WERI-Rb-1 (cell line): ENCODE measurements around the gene ZYG11A.

ENCODE experiments used
- DNase-seq: peaks from one replicate; pipeline ENCODE4 v3.0.0-alpha.2; 2020
- H3K27ac ChIP-seq: fragments of 250-450 bp; sonication (Bioruptor Pico); 2 replicates; pipeline ENCODE4 v1.5.1; 2020; ENCODE audit warnings: mild to moderate bottlenecking, moderate library complexity
- H3K27me3 ChIP-seq: fragments of 250-450 bp; sonication (Bioruptor Pico); 2 replicates; pipeline ENCODE4 v1.5.1; 2021; ENCODE audit warnings: mild to moderate bottlenecking, low read depth, moderate library complexity; ENCODE audit not compliant: insufficient read depth, severe bottlenecking
- H3K36me3 ChIP-seq: fragments of 250-450 bp; sonication (Bioruptor Pico); 2 replicates; pipeline ENCODE4 v1.5.1; 2020; ENCODE audit warnings: mild to moderate bottlenecking, moderate library complexity
- H3K4me3 ChIP-seq: 2 replicates; pipeline ENCODE4 v1.5.1; 2011; ENCODE audit warnings: low read depth, mild to moderate bottlenecking, control low read depth, low read length
- H3K9me3 ChIP-seq: fragments of 250-450 bp; sonication (Bioruptor Pico); 2 replicates; pipeline ENCODE4 v1.5.1; 2021; ENCODE audit warnings: mild to moderate bottlenecking, moderate library complexity; ENCODE audit not compliant: severe bottlenecking
- CTCF ChIP-seq: IDR thresholded peaks from 2 replicates; pipeline ENCODE4 v1.5.1; 2011; ENCODE audit warnings: low read depth, mild to moderate bottlenecking, control low read depth, inconsistent platforms, low read length

The ZYG11A gene

DNA sequence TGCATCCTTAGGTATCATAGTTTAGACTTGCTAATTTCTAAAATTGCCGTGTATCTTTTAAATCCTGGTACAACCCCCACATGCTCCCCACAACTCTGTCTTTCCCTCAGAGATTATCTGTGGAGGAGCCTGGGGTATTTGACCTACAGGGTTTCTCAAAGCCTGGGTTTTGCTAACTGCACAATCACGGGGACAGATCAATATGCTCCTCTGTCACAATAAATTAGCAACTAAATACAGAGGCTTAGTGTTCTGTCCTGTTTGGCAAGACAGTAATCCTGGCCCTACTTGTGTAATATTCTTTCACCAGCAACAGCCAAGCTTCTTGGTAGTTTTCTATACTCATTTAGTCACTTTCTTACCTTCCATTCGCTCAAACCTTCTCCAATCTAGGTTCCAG, 70.5 kb downstream of the ZYG11A start:
- H3K4me3 ChIP-seq = no peak overlapping the region
- peak overlapping the region; percentile 69 for H3K27ac ChIP-seq
- no peaks in the 10 kb centered on the region for H3K27me3 ChIP-seq
- peak; percentile 44 for DNase-seq
- TF ChIP-seq CTCF = no peak
- H3K9me3 ChIP-seq = no peaks in the 10 kb centered on the region
- H3K36me3 ChIP-seq = no peaks in the 10 kb centered on the region

DNA sequence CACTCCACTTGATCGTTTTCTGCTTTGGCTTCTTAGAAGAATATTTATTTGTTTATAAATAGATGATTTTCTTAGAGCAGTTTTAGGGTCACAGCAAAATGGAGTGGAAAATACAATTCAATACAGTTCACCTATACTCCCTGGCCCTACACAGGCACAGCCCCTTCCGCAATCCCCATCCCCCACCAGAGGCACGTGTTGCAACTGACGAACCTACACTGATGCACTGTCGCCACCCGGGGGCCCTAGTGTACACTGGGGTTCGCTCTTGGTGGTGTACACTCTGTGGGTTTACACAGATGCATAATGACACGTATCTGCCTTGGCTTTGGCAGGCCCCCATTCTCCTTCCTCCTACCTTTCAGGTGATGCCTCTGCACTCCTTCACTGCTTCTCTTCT, 71.0 kb downstream of the ZYG11A start:
- peak; percentile 86 for DNase-seq
- no peaks in the 10 kb centered on the region for H3K9me3 ChIP-seq
- peak overlapping the region; percentile 69 for H3K27ac ChIP-seq
- TF ChIP-seq CTCF = peak; percentile 71
- H3K4me3 ChIP-seq = no peak overlapping the region
- H3K36me3 ChIP-seq = no peaks in the 10 kb centered on the region
- no peaks in the 10 kb centered on the region for H3K27me3 ChIP-seq

GRCh38 chr1:52914463-52914862, 71.9 kb downstream of the ZYG11A start:
- Histone ChIP-seq H3K36me3 (no peaks in the 10 kb centered on the region), H3K27ac (peak overlapping the region; percentile 69), H3K27me3 (no peaks in the 10 kb centered on the region), H3K9me3 (peaks cover 6% of the 10 kb centered on the region), H3K4me3 (no peak overlapping the region)
- no peak for TF ChIP-seq CTCF
- peak; percentile 82 for DNase-seq

DNA sequence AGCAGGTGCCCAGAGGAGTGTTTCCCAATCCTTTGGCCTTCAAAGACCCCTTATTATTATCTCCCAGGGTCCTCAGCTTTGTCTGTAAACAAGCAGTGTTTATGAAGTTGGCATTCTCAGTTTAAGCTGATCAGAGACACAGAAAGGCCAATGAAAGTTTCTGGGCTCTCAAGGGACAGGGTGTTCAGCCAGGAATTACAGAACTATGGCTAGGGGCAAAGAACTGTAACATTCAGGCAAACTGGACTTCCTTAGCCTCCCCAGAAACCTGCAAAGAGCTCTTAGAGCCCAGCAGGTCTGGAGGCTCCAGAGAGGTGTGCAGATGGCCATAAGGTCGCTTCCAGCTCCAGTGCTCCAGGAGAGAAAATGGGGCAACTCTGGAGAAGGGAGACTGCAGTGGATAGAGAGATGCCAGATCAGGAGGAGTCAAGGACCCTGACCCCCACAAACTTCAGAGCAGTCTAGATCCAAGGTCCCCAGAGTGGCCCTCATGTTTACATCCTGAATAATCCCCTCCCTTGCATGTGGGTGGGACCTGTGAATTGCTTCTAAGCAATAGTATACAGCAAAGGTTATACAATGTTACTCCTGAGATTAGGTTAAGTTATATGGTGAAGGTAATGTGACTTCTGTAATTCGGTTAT, 72.8 kb downstream of the ZYG11A start:
- Histone ChIP-seq H3K27ac (peak overlapping the region; percentile 23), H3K9me3 (peaks cover 9% of the 10 kb centered on the region), H3K36me3 (no peaks in the 10 kb centered on the region), H3K4me3 (no peak overlapping the region), H3K27me3 (no peaks in the 10 kb centered on the region)
- no peak for TF ChIP-seq CTCF
- no peak for DNase-seq

GRCh38 chr1:52915855-52916220, 73.3 kb downstream of the ZYG11A start:
- H3K36me3 ChIP-seq = no peaks in the 10 kb centered on the region
- peaks cover 9% of the 10 kb centered on the region for H3K9me3 ChIP-seq
- no peaks in the 10 kb centered on the region for H3K27me3 ChIP-seq
- H3K4me3 ChIP-seq = no peak overlapping the region
- no peak for DNase-seq
- no peak overlapping the region; the same call in 1 of the 2 replicates for H3K27ac ChIP-seq
- TF ChIP-seq CTCF = no peak
